CD14-positive monocyte (primary cell): Measurements from ENCODE around the gene TIGIT. TPM values are rescaled to one million over a fixed set of nuclear protein-coding genes. Genes with fewer than 3 reads are reported as not detected.

Experiments
- DNase-seq, 3 donors: peaks; one replicate each; pipeline ENCODE4 v3.0.0-alpha.2; 2011 to 2022
- H2AFZ ChIP-seq: 2 replicates; pipeline ENCODE4 v1.6.0; 2012; ENCODE audit warnings: mild to moderate bottlenecking, low read depth, low read length, inconsistent platforms; ENCODE audit not compliant: insufficient read depth, poor library complexity, severe bottlenecking
- H3K27ac ChIP-seq, 2 donors: 1 replicate in 1 of 2; 2 replicates in 1 of 2; pipeline ENCODE4 v1.5.1; 2012 to 2013; ENCODE audit warnings: low read length in 2 of 2, control low read depth in 1 of 2, inconsistent platforms in 1 of 2, low read depth in 1 of 2, mild to moderate bottlenecking in 1 of 2
- H3K27me3 ChIP-seq, 2 donors: one replicate each; pipeline versions ENCODE4 v1.6.0 to v1.6.1; 2011 to 2013; ENCODE audit warnings: low read length in 2 of 2; ENCODE audit not compliant: control insufficient read depth in 2 of 2, insufficient read depth in 2 of 2
- H3K36me3 ChIP-seq, 2 donors: replicated peaks in 1 of 2; 1 replicate in 1 of 2; 2 replicates in 1 of 2; pipeline versions ENCODE4 v1.5.1 to v1.6.1; 2012 to 2013; ENCODE audit warnings: low read length in 2 of 2, control low read depth in 1 of 2, inconsistent platforms in 1 of 2, mild to moderate bottlenecking in 1 of 2; ENCODE audit not compliant: insufficient read depth in 2 of 2, control insufficient read depth in 1 of 2
- H3K4me1 ChIP-seq, 2 donors: 1 replicate in 1 of 2; 2 replicates in 1 of 2; pipeline versions ENCODE4 v1.5.1 to v1.6.1; 2012 to 2013; ENCODE audit warnings: low read length in 2 of 2, control low read depth in 1 of 2, inconsistent platforms in 1 of 2, mild to moderate bottlenecking in 1 of 2, moderate library complexity in 1 of 2; ENCODE audit not compliant: insufficient read depth in 2 of 2, control insufficient read depth in 1 of 2
- H3K4me2 ChIP-seq: replicated peaks from 2 replicates; pipeline ENCODE3; 2012; ENCODE audit warnings: low read length, moderate library complexity, mild to moderate bottlenecking; ENCODE audit not compliant: poor library complexity, severe bottlenecking; ENCODE audit errors: extremely low read depth
- H3K4me3 ChIP-seq, 3 experiments: fragments of 200-600 bp in 1 of 3; sonication (generic) in 1 of 3; replicated peaks in 1 of 3; 1 replicate in 2 of 3; 2 replicates in 1 of 3; pipeline ENCODE4 v1.5.1; 2011 to 2013; ENCODE audit warnings: low read length in 3 of 3, mild to moderate bottlenecking in 3 of 3, control low read depth in 2 of 3, low read depth in 2 of 3, inconsistent platforms in 1 of 3, moderate library complexity in 1 of 3
- H3K79me2 ChIP-seq: 2 replicates; pipeline ENCODE4 v1.6.0; 2012; ENCODE audit warnings: mild to moderate bottlenecking, control low read depth, inconsistent platforms, low read length, moderate library complexity; ENCODE audit not compliant: insufficient read depth
- H3K9ac ChIP-seq: 2 replicates; pipeline ENCODE4 v1.6.0; 2017; ENCODE audit warnings: low read length, mild to moderate bottlenecking; ENCODE audit not compliant: insufficient read depth, poor library complexity, severe bottlenecking
- H3K9me3 ChIP-seq, 2 donors: replicated peaks in 1 of 2; 1 replicate in 1 of 2; 2 replicates in 1 of 2; pipeline versions ENCODE4 v1.5.1 to v1.6.1; 2012 to 2013; ENCODE audit warnings: low read length in 2 of 2, control low read depth in 1 of 2; ENCODE audit not compliant: control insufficient read depth in 1 of 2, insufficient read depth in 1 of 2
- H4K20me1 ChIP-seq: 2 replicates; pipeline ENCODE4 v1.6.0; 2012; ENCODE audit warnings: mild to moderate bottlenecking, low read length, control low read depth, moderate library complexity; ENCODE audit not compliant: insufficient read depth
- H3K27ac Mint-ChIP-seq, 7 donors: one replicate each; pipeline ENCODE4 v1.8.0; 2020; ENCODE audit warnings: mild to moderate bottlenecking in 7 of 7, mixed read lengths in 7 of 7, moderate library complexity in 6 of 7, inconsistent platforms in 2 of 7
- H3K27me3 Mint-ChIP-seq, 3 donors: one replicate each; pipeline ENCODE4 v1.8.0; 2021 to 2022; ENCODE audit warnings: low read depth in 3 of 3, mild to moderate bottlenecking in 3 of 3, mixed read lengths in 3 of 3, moderate library complexity in 3 of 3, inconsistent platforms in 1 of 3
- H3K36me3 Mint-ChIP-seq, 2 donors: one replicate each; pipeline ENCODE4 v1.8.0; 2020; ENCODE audit warnings: mixed read lengths in 2 of 2, inconsistent platforms in 1 of 2, mild to moderate bottlenecking in 1 of 2
- H3K4me1 Mint-ChIP-seq: one replicate; pipeline ENCODE4 v1.8.0; 2020; ENCODE audit warnings: mild to moderate bottlenecking, mixed read lengths
- H3K4me3 Mint-ChIP-seq, 2 donors: one replicate each; pipeline ENCODE4 v1.8.0; 2020; ENCODE audit warnings: mild to moderate bottlenecking in 2 of 2, mixed read lengths in 2 of 2, moderate library complexity in 1 of 2
- H3K9me3 Mint-ChIP-seq, 7 donors: one replicate each; pipeline ENCODE4 v1.8.0; 2020 to 2022; ENCODE audit warnings: mixed read lengths in 7 of 7, mild to moderate bottlenecking in 6 of 7, moderate library complexity in 6 of 7, inconsistent platforms in 2 of 7
- CTCF ChIP-seq: fragments of 200-600 bp; IDR thresholded peaks from one replicate; pipeline ENCODE4 v1.8.0; 2022; ENCODE audit warnings: antibody characterized with exemption, mild to moderate bottlenecking
- WGBS: methylation state at CpG from one replicate; pipeline ENCODE4 v1.1.5; 2013; ENCODE audit warnings: missing lambda C conversion rate; ENCODE audit not compliant: insufficient coverage; 5-methylcytosine and 5-hydroxymethylcytosine counted together
- intact Hi-C, 2 donors: fragments of 100-400 bp; cut with micrococcal nuclease; formaldehyde crosslinking; loops; one replicate each; pipeline versions ENCODE4 v1.15.0 to v1.15.1; 2023
- polyA plus RNA-seq, 3 donors: library from polyadenylated mRNA; depleted of rRNA in 1 of 3; unstranded in 2 of 3; stranded (reverse) in 1 of 3; fragments of 300-500 nt in 2 of 3; fragments of >200 nt in 1 of 3; fragmentation: Illumina TruSeq in 2 of 3; gene quantifications; 1 replicate in 2 of 3; 2 replicates in 1 of 3; pipeline ENCODE4 v1.2.3, GENCODE V29; 2012 to 2021

Gene TIGIT
- polyA plus RNA-seq, 3 donors = 0.28 to 0.49 TPM; not detected in 1

GRCh38 chr3:114351822-114352145 lies 58.0 kb downstream of the TIGIT start:
- DNase-seq = no peak

GRCh38 chr3:114355653-114356052 lies 61.8 kb downstream of the TIGIT start:
- Histone ChIP-seq H3K4me3 (no peak overlapping the region), H3K9ac (no peak overlapping the region), H2AFZ (no peak overlapping the region), H4K20me1 (no peaks in the 10 kb centered on the region), H3K9me3 (peaks cover 11 to 13% of the 10 kb centered on the region in 2 donors), H3K36me3 (no peaks in the 10 kb centered on the region), H3K79me2 (no peaks in the 10 kb centered on the region), H3K27me3 (no peaks in the 10 kb centered on the region), H3K4me1 (no peaks in the 10 kb centered on the region), H3K27ac (no peak overlapping the region), H3K4me2 (no peak overlapping the region)
- Mint-ChIP-seq H3K4me3 (no peak overlapping the region), H3K9me3 (peaks cover 6 to 11% (median 10%) of the 10 kb centered on the region in 7 donors), H3K4me1 (no peaks in the 10 kb centered on the region), H3K27ac (no peak overlapping the region), H3K36me3 (peaks cover 8 to 9% of the 10 kb centered on the region in 2 donors), H3K27me3 (no peaks in the 10 kb centered on the region)
- no peak for DNase-seq
- intact Hi-C loops = no loop called here
- TF ChIP-seq CTCF = no peak

More at GRCh38 chr3:114351822-114352145, 58.0 kb downstream of the TIGIT start:
- Mint-ChIP-seq H3K27me3 (peaks cover 0 to 2% (median 0%) of the 10 kb centered on the region in 3 donors), H3K4me3 (no peak overlapping the region), H3K4me1 (no peaks in the 10 kb centered on the region), H3K27ac (no peak overlapping the region), H3K36me3 (peaks cover 13 to 16% of the 10 kb centered on the region in 2 donors), H3K9me3 (peaks cover 8 to 15% (median 12%) of the 10 kb centered on the region in 7 donors)
- H3K79me2 ChIP-seq = no peaks in the 10 kb centered on the region
- no peak for TF ChIP-seq CTCF
- no peak overlapping the region for H3K4me3 ChIP-seq
- intact Hi-C loops = no loop called here
- H3K27me3 ChIP-seq = no peaks in the 10 kb centered on the region
- H3K9me3 ChIP-seq = peaks cover 11 to 15% of the 10 kb centered on the region in 2 donors
- no peaks in the 10 kb centered on the region for H3K4me1 ChIP-seq
- no peaks in the 10 kb centered on the region for H4K20me1 ChIP-seq
- H3K9ac ChIP-seq = no peak overlapping the region
- H3K4me2 ChIP-seq = no peak overlapping the region
- H2AFZ ChIP-seq = no peak overlapping the region
- 100% methylated on average over 8 of the region's 9 CpGs for WGBS
- no peaks in the 10 kb centered on the region for H3K36me3 ChIP-seq
- no peak overlapping the region for H3K27ac ChIP-seq
